ENCODE data around the gene ZNF43. TPM values are rescaled to one million over a fixed set of nuclear protein-coding genes. Genes with fewer than 3 reads are reported as not detected.

The ZNF43 gene
- polyA plus RNA-seq, 3 donors = 1.1 to 3.0 (median 3.0) TPM

DNA sequence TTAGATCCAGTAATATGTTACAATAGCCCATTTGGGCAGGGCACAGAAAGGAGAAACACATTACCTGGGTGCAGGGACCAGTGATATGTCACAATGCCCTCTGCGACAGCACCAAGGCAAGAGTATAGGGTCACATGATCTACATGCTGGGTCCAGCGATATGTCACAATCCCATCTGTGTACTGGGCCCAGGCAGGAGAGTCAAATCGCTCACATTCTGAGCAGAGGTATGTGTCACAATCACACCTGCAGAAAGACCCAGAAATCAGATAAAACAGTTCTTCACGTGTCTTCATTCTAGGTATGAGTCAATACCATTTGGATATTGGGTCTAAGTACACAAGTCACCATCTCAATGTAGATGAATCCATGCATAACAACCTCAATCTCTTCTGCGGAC is 7.1 kb upstream of the ZNF43 start:
- Mint-ChIP-seq H3K27me3 (ENCODE audit: low read depth in 3 of 3) (no peaks in the 10 kb centered on the region), H3K4me3 (no peak overlapping the region), H3K36me3 (peaks cover 51 to 64% of the 10 kb centered on the region in 2 donors), H3K4me1 (no peaks in the 10 kb centered on the region), H3K27ac (no peak overlapping the region), H3K9me3 (peaks cover 0 to 5% (median 0%) of the 10 kb centered on the region in 7 donors)
- TF ChIP-seq CTCF (IDR thresholded peaks at IDR 0.05) = no peak
- H3K9me3 ChIP-seq (replicated peaks in 1 of 2; ENCODE audit: control insufficient read depth in 1 of 2, insufficient read depth in 1 of 2, low read length in 2 of 2) = no peaks in the 10 kb centered on the region
- H3K4me3 ChIP-seq (replicated peaks in 1 of 3; ENCODE audit: low read depth in 2 of 3, low read length in 3 of 3) = no peak overlapping the region
- H3K36me3 ChIP-seq (replicated peaks in 1 of 2; ENCODE audit: control insufficient read depth in 1 of 2, insufficient read depth in 2 of 2, low read length in 2 of 2) = peaks cover 12 to 68% of the 10 kb centered on the region in 2 donors
- no peaks in the 10 kb centered on the region for H4K20me1 ChIP-seq (ENCODE audit: insufficient read depth, low read length)
- 88% methylated on average over 4 of the region's 5 CpGs for WGBS (ENCODE audit: insufficient coverage)
- DNase-seq = no peak
- H3K4me1 ChIP-seq (ENCODE audit: control insufficient read depth in 1 of 2, insufficient read depth in 2 of 2, low read length in 2 of 2) = no peaks in the 10 kb centered on the region
- H3K27ac ChIP-seq (ENCODE audit: low read depth in 1 of 2, low read length in 2 of 2) = no peak overlapping the region
- H2AFZ ChIP-seq (ENCODE audit: insufficient read depth, low read depth, low read length, poor library complexity, severe bottlenecking) = no peak overlapping the region
- intact Hi-C loops (cut with micrococcal nuclease) = no loop called here
- no peak overlapping the region for H3K4me2 ChIP-seq (replicated peaks; ENCODE audit: extremely low read depth, low read length, poor library complexity, severe bottlenecking)
- no peaks in the 10 kb centered on the region for H3K79me2 ChIP-seq (ENCODE audit: insufficient read depth, low read length)
- no peaks in the 10 kb centered on the region for H3K27me3 ChIP-seq (ENCODE audit: control insufficient read depth in 2 of 2, insufficient read depth in 2 of 2, low read length in 2 of 2)
- no peak overlapping the region for H3K9ac ChIP-seq (ENCODE audit: insufficient read depth, low read length, poor library complexity, severe bottlenecking)

- no peak overlapping the region for H3K27ac ChIP-seq (ENCODE audit: low read depth in 1 of 2, low read length in 2 of 2)
- peaks cover 12 to 68% of the 10 kb centered on the region in 2 donors for H3K36me3 ChIP-seq (replicated peaks in 1 of 2; ENCODE audit: control insufficient read depth in 1 of 2, insufficient read depth in 2 of 2, low read length in 2 of 2)
- TF ChIP-seq CTCF (IDR thresholded peaks at IDR 0.05) = no peak
- Mint-ChIP-seq H3K36me3 (peaks cover 48 to 57% of the 10 kb centered on the region in 2 donors), H3K27ac (no peak overlapping the region), H3K4me1 (no peaks in the 10 kb centered on the region), H3K27me3 (ENCODE audit: low read depth in 3 of 3) (no peaks in the 10 kb centered on the region), H3K9me3 (peaks cover 0 to 5% (median 0%) of the 10 kb centered on the region in 7 donors), H3K4me3 (no peak overlapping the region)
- H3K9me3 ChIP-seq (replicated peaks in 1 of 2; ENCODE audit: control insufficient read depth in 1 of 2, insufficient read depth in 1 of 2, low read length in 2 of 2) = no peaks in the 10 kb centered on the region
- WGBS (ENCODE audit: insufficient coverage) = no CpG with 5 or more reads among the region's 1 CpG
- no peak for DNase-seq
- no peak overlapping the region for H2AFZ ChIP-seq (ENCODE audit: insufficient read depth, low read depth, low read length, poor library complexity, severe bottlenecking)
- H3K79me2 ChIP-seq (ENCODE audit: insufficient read depth, low read length) = no peaks in the 10 kb centered on the region
- intact Hi-C loops (cut with micrococcal nuclease) = no loop called here
- H3K4me1 ChIP-seq (ENCODE audit: control insufficient read depth in 1 of 2, insufficient read depth in 2 of 2, low read length in 2 of 2) = peaks cover under 1% of the 10 kb centered on the region in 2 donors
- H3K27me3 ChIP-seq (ENCODE audit: control insufficient read depth in 2 of 2, insufficient read depth in 2 of 2, low read length in 2 of 2) = no peaks in the 10 kb centered on the region
- H3K4me3 ChIP-seq (replicated peaks in 1 of 3; ENCODE audit: low read depth in 2 of 3, low read length in 3 of 3) = no peak overlapping the region
- H3K9ac ChIP-seq (ENCODE audit: insufficient read depth, low read length, poor library complexity, severe bottlenecking) = no peak overlapping the region
- no peak overlapping the region for H3K4me2 ChIP-seq (replicated peaks; ENCODE audit: extremely low read depth, low read length, poor library complexity, severe bottlenecking)
- no peaks in the 10 kb centered on the region for H4K20me1 ChIP-seq (ENCODE audit: insufficient read depth, low read length)
These were observed 5.6 kb upstream of the ZNF43 start for GRCh38 chr19:21841488-21842097.

All from CD14-positive monocyte (primary cell).